ENCODE measurements around the gene CCNYL1. TPM values are rescaled to one million over a fixed set of nuclear protein-coding genes. Genes with fewer than 3 reads are reported as not detected.
"Not testable (repeated sequence)": the region's sequence is repeated elsewhere in the genome, so short reads cannot be mapped to it uniquely, and the experiment has no call there.

Gene CCNYL1
- total and polyA plus RNA-seq, 4 experiments from 2014 or later: 1.00 to 10.5 (median 6.0) TPM

DNA sequence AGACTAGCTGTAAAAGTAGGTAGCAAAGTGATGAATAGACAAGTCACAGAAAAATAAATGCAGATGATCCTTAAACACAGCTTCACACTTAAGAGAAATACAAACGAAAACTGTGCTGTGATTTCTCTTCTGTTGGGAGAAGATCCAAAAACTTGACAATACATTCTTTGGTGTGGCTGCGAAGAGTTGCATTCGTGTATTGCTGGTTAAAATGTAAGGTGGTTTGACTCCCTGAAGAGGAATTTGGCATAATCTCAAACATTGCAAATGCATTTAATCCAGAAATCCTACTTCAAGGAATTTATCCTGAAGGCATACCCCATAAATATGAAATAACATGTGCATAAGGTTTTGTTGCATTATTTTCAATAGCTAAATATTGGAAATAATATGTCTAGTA, 7.1 kb downstream of the CCNYL1 start:
- no peak overlapping the region for H3K4me3 Mint-ChIP-seq
- Histone ChIP-seq H3K4me1 (ENCODE audit: insufficient read depth, low read length) (peaks cover 4% of the 10 kb centered on the region), H3K36me3 (ENCODE audit: insufficient read depth, low read length) (no peaks in the 10 kb centered on the region), H3K4me3 (ENCODE audit: low read length in 2 of 2) (no peak overlapping the region), H3K27me3 (ENCODE audit: insufficient read depth, low read length) (no peaks in the 10 kb centered on the region), H3K27ac (ENCODE audit: low read depth, low read length) (no peak overlapping the region), H3K9me3 (ENCODE audit: control insufficient read depth in 1 of 2, low read length in 2 of 2) (no peaks in the 10 kb centered on the region)
- ChIA-PET CTCF (ENCODE audit: partially characterized antibody) (no interaction called here), POLR2A (ENCODE audit: partially characterized antibody) (no interaction called here)
- H3K4me1 Mint-ChIP-seq: peaks cover 17 to 32% (median 24%) of the 10 kb centered on the region in 4 donors
- H3K36me3 Mint-ChIP-seq: peaks cover 3 to 8% of the 10 kb centered on the region in 2 donors
- intact Hi-C loops (cut with micrococcal nuclease): loop anchor here (10.0 kb wide), 1 partner anchor 954 kb away; the partner anchor contains the start of genes FASTKD2 and MDH1B
- no peaks in the 10 kb centered on the region for H3K27me3 Mint-ChIP-seq
- no peak for DNase-seq
- H3K9me3 Mint-ChIP-seq: no peaks in the 10 kb centered on the region
- H3K27ac Mint-ChIP-seq: no peak overlapping the region

DNA sequence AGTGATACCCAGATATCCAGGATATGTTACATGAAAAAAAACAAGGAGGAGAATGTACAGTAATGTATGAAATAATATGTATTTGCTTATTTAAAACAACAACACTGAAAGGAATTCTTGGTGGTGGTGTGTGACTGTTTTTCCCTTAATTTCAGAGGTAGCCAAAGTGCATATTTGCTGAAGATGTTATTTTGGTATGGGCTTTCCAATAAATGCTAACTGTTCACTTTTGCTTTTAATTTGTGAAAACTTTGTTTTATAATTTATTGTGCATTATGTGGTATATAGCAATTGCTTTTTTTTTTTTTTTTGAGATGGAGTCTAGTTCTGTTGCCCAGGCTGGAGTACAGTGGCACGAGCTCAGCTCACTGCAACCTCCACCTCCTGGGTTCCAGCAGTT, 7.6 kb downstream of the CCNYL1 start:
- H3K9me3 Mint-ChIP-seq: no peaks in the 10 kb centered on the region
- ChIA-PET CTCF (ENCODE audit: partially characterized antibody) (interaction anchor here (1.1 kb wide), 1 partner anchor 24 kb away, joined by 3 read pairs; no protein-coding TSS in a partner anchor), POLR2A (ENCODE audit: partially characterized antibody) (interaction anchor here (1.1 kb wide), 1 partner anchor 303 kb away, joined by 3 read pairs; no protein-coding TSS in a partner anchor)
- peaks cover 15 to 30% (median 21%) of the 10 kb centered on the region in 4 donors for H3K4me1 Mint-ChIP-seq
- no peak overlapping the region for H3K27ac Mint-ChIP-seq
- H3K27me3 Mint-ChIP-seq: no peaks in the 10 kb centered on the region
- Histone ChIP-seq H3K4me3 (ENCODE audit: low read length in 2 of 2) (no peak overlapping the region), H3K9me3 (ENCODE audit: control insufficient read depth in 1 of 2, low read length in 2 of 2) (no peaks in the 10 kb centered on the region), H3K27ac (ENCODE audit: low read depth, low read length) (no peak overlapping the region), H3K4me1 (ENCODE audit: insufficient read depth, low read length) (peaks cover 4% of the 10 kb centered on the region), H3K27me3 (ENCODE audit: insufficient read depth, low read length) (no peaks in the 10 kb centered on the region), H3K36me3 (ENCODE audit: insufficient read depth, low read length) (no peaks in the 10 kb centered on the region)
- peaks cover 3 to 8% of the 10 kb centered on the region in 2 donors for H3K36me3 Mint-ChIP-seq
- no peak overlapping the region for H3K4me3 Mint-ChIP-seq
- intact Hi-C loops (cut with micrococcal nuclease): loop anchor here (10.0 kb wide), 1 partner anchor 954 kb away; the partner anchor contains the start of genes FASTKD2 and MDH1B
- no peak for DNase-seq

DNA sequence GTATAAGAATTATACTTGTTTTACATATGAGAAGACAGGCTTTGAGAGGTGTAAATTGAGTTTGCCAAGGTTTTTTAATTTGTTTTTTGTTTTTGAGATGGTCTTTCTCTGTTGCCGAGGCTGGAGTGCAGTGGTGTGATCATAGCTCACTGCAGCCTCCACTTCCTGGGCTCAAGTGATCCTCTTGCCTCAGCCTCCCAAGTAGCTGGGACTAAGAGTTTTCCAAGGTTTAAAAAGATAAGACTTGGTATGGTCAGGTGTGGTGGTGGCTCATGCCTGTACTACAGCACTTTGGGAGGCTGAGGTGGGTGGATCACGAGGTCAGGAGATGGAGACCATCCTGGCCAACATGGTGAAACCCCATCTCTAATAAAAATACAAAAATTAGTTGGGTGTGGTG, 8.2 kb downstream of the CCNYL1 start:
- not testable (repeated sequence) for H3K27ac ChIP-seq (ENCODE audit: low read depth, low read length)
- POLR2A ChIA-PET (ENCODE audit: partially characterized antibody): interaction anchor here (1.1 kb wide), 1 partner anchor 303 kb away, joined by 3 read pairs; no protein-coding TSS in a partner anchor

DNA sequence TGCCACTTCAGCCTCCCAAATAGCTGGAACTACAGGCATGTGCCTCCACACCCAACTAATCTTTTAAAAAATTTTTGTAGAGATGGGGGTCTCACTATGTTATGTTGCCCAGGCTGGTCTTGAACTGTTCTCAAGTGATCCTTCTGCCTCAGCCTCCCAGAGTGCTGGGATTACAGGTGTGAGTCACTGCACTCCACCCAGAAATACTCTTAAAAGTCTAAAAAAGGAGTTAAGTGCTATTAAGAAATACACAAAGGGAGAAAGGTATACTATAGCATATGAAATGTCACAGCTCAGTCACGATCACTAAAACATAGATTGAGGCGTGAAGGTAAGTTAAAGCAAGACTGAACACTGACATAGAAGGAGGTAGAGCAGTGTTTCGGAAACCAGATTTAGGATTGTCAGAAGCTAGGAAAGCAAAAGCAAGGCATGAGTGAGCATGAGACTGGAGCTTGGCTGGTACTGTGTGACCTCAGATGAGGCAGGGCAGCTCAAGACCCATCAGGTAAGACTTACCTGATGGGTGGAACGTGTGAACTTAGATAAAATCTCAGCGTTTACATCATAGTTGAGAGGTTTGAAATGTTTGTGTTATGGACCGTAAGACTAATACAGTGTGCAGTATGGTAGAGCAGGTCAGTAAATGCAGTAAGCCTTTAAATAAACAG, 9.2 kb downstream of the CCNYL1 start:
- H3K27me3 ChIP-seq (ENCODE audit: insufficient read depth, low read length): no peaks in the 10 kb centered on the region
- H3K27me3 Mint-ChIP-seq: no peaks in the 10 kb centered on the region
- H3K27ac Mint-ChIP-seq: peak overlapping the region in 2 of 7 donors; percentile 43 to 50
- H3K4me3 Mint-ChIP-seq: no peak overlapping the region
- intact Hi-C loops (cut with micrococcal nuclease): no loop called here
- ChIA-PET POLR2A (ENCODE audit: partially characterized antibody) (interaction anchor here (1.6 kb wide), 1 partner anchor 9 kb away, joined by 9 read pairs; the partner anchor contains the start of gene CCNYL1), CTCF (ENCODE audit: partially characterized antibody) (no interaction called here)
- DNase-seq: no peak
- no peak overlapping the region for H3K4me3 ChIP-seq (ENCODE audit: low read length in 2 of 2)
- no peak overlapping the region for H3K27ac ChIP-seq (ENCODE audit: low read depth, low read length)
- no peaks in the 10 kb centered on the region for H3K9me3 ChIP-seq (ENCODE audit: control insufficient read depth in 1 of 2, low read length in 2 of 2)
- no peaks in the 10 kb centered on the region for H3K9me3 Mint-ChIP-seq
- no peaks in the 10 kb centered on the region for H3K36me3 ChIP-seq (ENCODE audit: insufficient read depth, low read length)
- H3K4me1 ChIP-seq (ENCODE audit: insufficient read depth, low read length): peaks cover 4% of the 10 kb centered on the region
- H3K36me3 Mint-ChIP-seq: peaks cover 3 to 8% of the 10 kb centered on the region in 2 donors
- peaks cover 19 to 29% (median 21%) of the 10 kb centered on the region in 4 donors for H3K4me1 Mint-ChIP-seq

More for the DNA sequence above, 8.2 kb downstream of the CCNYL1 start:
- H3K4me1 Mint-ChIP-seq: peaks cover 17 to 28% (median 18%) of the 10 kb centered on the region in 4 donors
- H3K9me3 ChIP-seq (ENCODE audit: control insufficient read depth in 1 of 2, low read length in 2 of 2); H3K9me3 Mint-ChIP-seq; H3K4me1 ChIP-seq (ENCODE audit: insufficient read depth, low read length); DNase-seq; H3K27me3 Mint-ChIP-seq; H3K4me3 Mint-ChIP-seq; H3K4me3 ChIP-seq (ENCODE audit: low read length in 2 of 2); H3K27me3 ChIP-seq (ENCODE audit: insufficient read depth, low read length); H3K36me3 Mint-ChIP-seq; H3K36me3 ChIP-seq (ENCODE audit: insufficient read depth, low read length); H3K27ac Mint-ChIP-seq: not testable (repeated sequence)
- CTCF ChIA-PET (ENCODE audit: partially characterized antibody): interaction anchor here (1.1 kb wide), 1 partner anchor 25 kb away, joined by 3 read pairs; no protein-coding TSS in a partner anchor
- intact Hi-C loops (cut with micrococcal nuclease): loop anchor here (10.0 kb wide), 1 partner anchor 955 kb away; the partner anchor contains the start of genes FASTKD2 and MDH1B

DNA sequence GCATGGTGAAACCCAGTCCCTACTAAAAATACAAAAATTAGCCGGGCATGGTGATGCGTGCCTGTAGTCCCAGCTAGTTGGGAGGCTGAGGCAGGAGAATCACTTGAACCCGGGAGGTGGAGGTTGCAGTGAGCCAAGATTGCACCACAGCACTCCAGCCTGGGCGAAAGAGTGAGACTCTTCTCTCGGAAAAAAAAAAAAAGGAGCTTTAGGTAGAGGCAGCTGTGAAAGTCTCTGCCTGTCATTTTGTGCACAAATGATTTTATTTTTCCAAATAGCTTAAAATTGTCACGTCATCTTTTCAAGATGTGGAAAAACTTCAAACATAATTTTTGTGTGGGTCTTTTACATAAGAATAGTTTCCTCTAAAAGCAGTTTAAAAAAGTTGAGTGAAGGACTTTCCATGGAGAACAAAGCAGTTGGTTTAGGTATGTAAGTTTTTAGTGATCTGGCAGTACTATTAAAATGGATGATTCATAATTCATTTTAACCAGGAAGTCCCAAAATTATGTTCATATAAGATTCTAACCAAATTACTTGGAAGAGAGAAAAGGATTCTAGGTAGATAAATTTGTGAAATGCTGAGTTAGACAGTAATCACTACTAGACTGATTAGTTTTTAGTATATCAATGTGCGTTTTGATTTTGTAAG, 11.5 kb downstream of the CCNYL1 start:
- Mint-ChIP-seq H3K9me3 (no peaks in the 10 kb centered on the region), H3K4me3 (no peak overlapping the region), H3K4me1 (peaks cover 28 to 36% (median 32%) of the 10 kb centered on the region in 4 donors), H3K36me3 (peaks cover 0 to 2% of the 10 kb centered on the region in 2 donors), H3K27ac (no peak overlapping the region), H3K27me3 (no peaks in the 10 kb centered on the region)
- H3K27me3 ChIP-seq (ENCODE audit: insufficient read depth, low read length): no peaks in the 10 kb centered on the region
- ChIA-PET CTCF (ENCODE audit: partially characterized antibody) (interaction anchor here (1.0 kb wide), 1 partner anchor 31 kb away, joined by 4 read pairs; no protein-coding TSS in a partner anchor), POLR2A (ENCODE audit: partially characterized antibody) (no interaction called here)
- DNase-seq: no peak
- peaks cover 18% of the 10 kb centered on the region for H3K4me1 ChIP-seq (ENCODE audit: insufficient read depth, low read length)
- intact Hi-C loops (cut with micrococcal nuclease): no loop called here
- no peaks in the 10 kb centered on the region for H3K9me3 ChIP-seq (ENCODE audit: control insufficient read depth in 1 of 2, low read length in 2 of 2)
- no peak overlapping the region for H3K4me3 ChIP-seq (ENCODE audit: low read length in 2 of 2)
- no peaks in the 10 kb centered on the region for H3K36me3 ChIP-seq (ENCODE audit: insufficient read depth, low read length)
- H3K27ac ChIP-seq (ENCODE audit: low read depth, low read length): no peak overlapping the region

DNA sequence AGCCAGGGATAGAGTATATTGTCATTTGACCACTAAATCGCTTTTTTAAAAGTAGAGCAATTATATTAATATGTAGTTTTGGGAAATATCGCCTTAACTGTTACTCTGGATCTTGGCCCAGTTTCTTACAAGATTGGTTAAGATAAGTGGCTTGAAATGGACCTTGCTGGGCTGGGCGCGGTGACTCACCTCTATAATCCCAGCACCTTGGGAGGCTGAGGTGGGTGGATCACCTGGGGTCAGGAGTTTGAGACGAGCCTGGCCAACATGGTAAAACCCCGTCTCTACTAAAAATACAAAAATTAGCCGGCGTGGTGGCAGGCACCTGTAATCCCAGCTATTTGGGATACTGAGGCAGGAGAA, 12.0 kb downstream of the CCNYL1 start:
- H3K4me3 ChIP-seq (ENCODE audit: low read length in 2 of 2); DNase-seq; H3K27ac ChIP-seq (ENCODE audit: low read depth, low read length); H3K4me3 Mint-ChIP-seq; H3K9me3 ChIP-seq (ENCODE audit: control insufficient read depth in 1 of 2, low read length in 2 of 2); H3K9me3 Mint-ChIP-seq; H3K27ac Mint-ChIP-seq; H3K36me3 Mint-ChIP-seq; POLR2A ChIA-PET (ENCODE audit: partially characterized antibody); intact Hi-C loops (cut with micrococcal nuclease); H3K27me3 Mint-ChIP-seq; H3K36me3 ChIP-seq (ENCODE audit: insufficient read depth, low read length); H3K27me3 ChIP-seq (ENCODE audit: insufficient read depth, low read length): not testable (repeated sequence)
- H3K4me1 Mint-ChIP-seq: peaks cover 28 to 36% (median 32%) of the 10 kb centered on the region in 4 donors
- CTCF ChIA-PET (ENCODE audit: partially characterized antibody): interaction anchor here (1.0 kb wide), 1 partner anchor 32 kb away, joined by 4 read pairs; no protein-coding TSS in a partner anchor
- H3K4me1 ChIP-seq (ENCODE audit: insufficient read depth, low read length): peaks cover 18% of the 10 kb centered on the region

DNA sequence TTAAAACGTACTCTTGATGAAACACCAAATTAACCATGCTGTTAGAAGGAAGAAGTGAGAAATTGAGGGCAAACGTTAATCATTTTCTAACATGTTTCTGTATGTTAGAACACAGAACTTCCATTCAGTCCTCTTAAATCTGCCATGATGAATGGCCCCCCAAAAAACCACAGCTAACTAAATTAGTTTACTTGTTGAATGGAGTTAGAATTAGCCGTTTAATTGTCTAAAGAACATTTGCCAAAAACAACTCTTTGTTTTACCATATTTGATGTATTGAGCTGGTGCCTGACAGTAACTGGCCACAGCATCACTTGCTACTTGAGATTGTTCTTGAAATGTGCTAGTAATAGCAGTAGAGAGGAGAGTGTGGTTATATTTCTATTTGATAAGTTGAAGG, 12.7 kb downstream of the CCNYL1 start:
- H3K36me3 Mint-ChIP-seq: peaks cover 0 to 2% of the 10 kb centered on the region in 2 donors

More for the DNA sequence above, 12.7 kb downstream of the CCNYL1 start:
- Mint-ChIP-seq H3K27me3 (no peaks in the 10 kb centered on the region), H3K4me1 (peaks cover 28 to 36% (median 32%) of the 10 kb centered on the region in 4 donors), H3K4me3 (no peak overlapping the region), H3K27ac (peak overlapping the region in 3 of 7 donors; percentile 3 to 12 (median 7)), H3K9me3 (no peaks in the 10 kb centered on the region)
- Histone ChIP-seq H3K27me3 (ENCODE audit: insufficient read depth, low read length) (no peaks in the 10 kb centered on the region), H3K4me1 (ENCODE audit: insufficient read depth, low read length) (peaks cover 18% of the 10 kb centered on the region), H3K4me3 (ENCODE audit: low read length in 2 of 2) (no peak overlapping the region), H3K27ac (ENCODE audit: low read depth, low read length) (no peak overlapping the region), H3K36me3 (ENCODE audit: insufficient read depth, low read length) (no peaks in the 10 kb centered on the region), H3K9me3 (ENCODE audit: control insufficient read depth in 1 of 2, low read length in 2 of 2) (no peaks in the 10 kb centered on the region)
- ChIA-PET POLR2A (ENCODE audit: partially characterized antibody) (no interaction called here), CTCF (ENCODE audit: partially characterized antibody) (interaction anchor here (1.0 to 2.9 kb wide), 3 partner anchors 9 to 33 kb away, joined by 4 to 8 read pairs (median 4); partner anchors contain the start of gene CCNYL1)
- intact Hi-C loops (cut with micrococcal nuclease): no loop called here
- no peak for DNase-seq
